HepG2 (cell line): Measurements from ENCODE around the gene UBAP2. TPM values are rescaled to one million over a fixed set of nuclear protein-coding genes. Genes with fewer than 3 reads are reported as not detected.
A peak's percentile ranks its signal among the peaks of the same experiment; 100 is the strongest.

Source experiments
- CAMTA2 ChIP-seq: sonication (generic); formaldehyde crosslinking; IDR thresholded peaks from 2 replicates; pipeline ENCODE4 v1.4.0; 2020; ENCODE audit warnings: mild to moderate bottlenecking, missing genetic modification reagents, borderline replicate concordance
- ELF1 ChIP-seq: sonication (generic); formaldehyde crosslinking; IDR thresholded peaks from 2 replicates; pipeline ENCODE4 v1.4.0; 2020; ENCODE audit warnings: missing genetic modification reagents
- FOXC1 ChIP-seq: sonication (generic); formaldehyde crosslinking; IDR thresholded peaks from 2 replicates; pipeline ENCODE4 v1.8.0; 2022; ENCODE audit warnings: mild to moderate bottlenecking, missing genetic modification reagents, borderline replicate concordance
- FOXM1 ChIP-seq: sonication (generic); formaldehyde crosslinking; IDR thresholded peaks from 2 replicates; pipeline ENCODE4 v1.5.0; 2020; ENCODE audit warnings: missing genetic modification reagents
- HIC2 ChIP-seq: sonication (generic); formaldehyde crosslinking; IDR thresholded peaks from 2 replicates; pipeline ENCODE4 v1.9.0; 2022; ENCODE audit warnings: low read depth, missing genetic modification reagents
- JDP2 ChIP-seq: sonication (generic); formaldehyde crosslinking; IDR thresholded peaks from 2 replicates; pipeline ENCODE4 v1.8.1; 2022; ENCODE audit warnings: missing genetic modification reagents, borderline replicate concordance
- MED13 ChIP-seq: sonication (generic); formaldehyde crosslinking; IDR thresholded peaks from 2 replicates; pipeline ENCODE4 v1.5.0; 2020; ENCODE audit warnings: missing genetic modification reagents
- MTA1 ChIP-seq: sonication (generic); formaldehyde crosslinking; IDR thresholded peaks from 2 replicates; pipeline ENCODE4 v1.4.0; 2020; ENCODE audit warnings: missing genetic modification reagents, mild to moderate bottlenecking, borderline replicate concordance
- SATB2 ChIP-seq: sonication (generic); formaldehyde crosslinking; IDR thresholded peaks from 2 replicates; pipeline ENCODE4 v1.5.0; 2020; ENCODE audit warnings: missing genetic modification reagents
- SOX6 ChIP-seq, 2 experiments: fragments of 450-650 bp in 1 of 2; sonication (generic) in 1 of 2; formaldehyde crosslinking in 1 of 2; IDR thresholded peaks; 2 replicates each; pipeline versions ENCODE4 v1.4.0 to v1.6.1; 2017 to 2020; ENCODE audit warnings: antibody characterized with exemption in 1 of 2, mild to moderate bottlenecking in 1 of 2, missing genetic modification reagents in 1 of 2
- SP4 ChIP-seq: sonication (generic); formaldehyde crosslinking; IDR thresholded peaks from 2 replicates; pipeline ENCODE4 v1.8.1; 2023; ENCODE audit warnings: mild to moderate bottlenecking, missing genetic modification reagents
- TCF12 ChIP-seq, 2 experiments: fragments of 450-650 bp in 1 of 2; sonication (generic) in 1 of 2; formaldehyde crosslinking in 1 of 2; IDR thresholded peaks; 2 replicates each; pipeline versions ENCODE4 v1.6.1 to v1.8.0; 2017 to 2022; ENCODE audit warnings: antibody characterized with exemption in 1 of 2, mild to moderate bottlenecking in 1 of 2, missing genetic modification reagents in 1 of 2, moderate library complexity in 1 of 2
- TEAD3 ChIP-seq: optimal IDR thresholded peaks from 2 replicates; pipeline ENCODE3; 2016; ENCODE audit warnings: borderline replicate concordance
- TOE1 ChIP-seq: sonication (generic); formaldehyde crosslinking; IDR thresholded peaks from 2 replicates; pipeline ENCODE4 v1.4.0; 2020; ENCODE audit warnings: mild to moderate bottlenecking, missing genetic modification reagents
- WIZ ChIP-seq: sonication (generic); formaldehyde crosslinking; IDR thresholded peaks from 2 replicates; pipeline ENCODE4 v1.5.1; 2020; ENCODE audit warnings: mild to moderate bottlenecking, missing genetic modification reagents
- ZFAT ChIP-seq: sonication (generic); formaldehyde crosslinking; conservative IDR thresholded peaks from 2 replicates; pipeline ENCODE4 v1.8.1; 2023; ENCODE audit warnings: missing genetic modification reagents, inconsistent platforms
- ZFP62 ChIP-seq: sonication (generic); formaldehyde crosslinking; IDR thresholded peaks from 2 replicates; pipeline ENCODE4 v1.4.0; 2020; ENCODE audit warnings: missing genetic modification reagents
- ZGPAT ChIP-seq: IDR thresholded peaks from 2 replicates; pipeline ENCODE4 v1.6.1; 2016; ENCODE audit warnings: mild to moderate bottlenecking
- ZMYM3 ChIP-seq: sonication (generic); formaldehyde crosslinking; IDR thresholded peaks from 2 replicates; pipeline ENCODE4 v1.5.1; 2020; ENCODE audit warnings: mild to moderate bottlenecking, missing genetic modification reagents
- ZNF232 ChIP-seq: sonication (generic); formaldehyde crosslinking; IDR thresholded peaks from 2 replicates; pipeline ENCODE4 v1.4.0; 2020; ENCODE audit warnings: missing genetic modification reagents, borderline replicate concordance
- ZNF282 ChIP-seq: fragments of 450-650 bp; IDR thresholded peaks from 2 replicates; pipeline ENCODE4 v1.6.1; 2018; ENCODE audit not compliant: partially characterized antibody
- ZNF335 ChIP-seq: sonication (generic); formaldehyde crosslinking; IDR thresholded peaks from 2 replicates; pipeline ENCODE4 v1.4.0; 2020; ENCODE audit warnings: missing genetic modification reagents
- ZNF34 ChIP-seq: sonication (generic); formaldehyde crosslinking; IDR thresholded peaks from 2 replicates; pipeline ENCODE4 v1.4.0; 2020; ENCODE audit warnings: mild to moderate bottlenecking, missing genetic modification reagents, borderline replicate concordance
- ZNF354B ChIP-seq: sonication (generic); formaldehyde crosslinking; IDR thresholded peaks from 2 replicates; pipeline ENCODE4 v1.8.0; 2022; ENCODE audit warnings: mild to moderate bottlenecking, missing genetic modification reagents
- ZNF740 ChIP-seq: sonication (generic); formaldehyde crosslinking; IDR thresholded peaks from 2 replicates; pipeline ENCODE4 v1.4.0; 2020; ENCODE audit warnings: missing genetic modification reagents
- ZNF766 ChIP-seq: sonication (generic); formaldehyde crosslinking; IDR thresholded peaks from 2 replicates; pipeline ENCODE4 v1.5.0; 2020; ENCODE audit warnings: missing genetic modification reagents, borderline replicate concordance
- ZSCAN5A ChIP-seq: sonication (generic); formaldehyde crosslinking; IDR thresholded peaks from 2 replicates; pipeline ENCODE4 v1.8.0; 2022; ENCODE audit warnings: mild to moderate bottlenecking, missing genetic modification reagents, borderline replicate concordance
- polyA plus RNA-seq, 8 experiments: library from polyadenylated mRNA; depleted of rRNA in 3 of 8; stranded (reverse) in 7 of 8; unstranded in 1 of 8; fragments of >200 nt; fragmentation: Illumina TruSeq in 4 of 8; extraction: Trizol in 4 of 8; gene quantifications; 2 replicates each; pipeline versions ENCODE4 v1.2.1 to v1.2.3, GENCODE V29; 2011 to 2016; ENCODE audit warnings: low read depth in 4 of 8, missing spikeins in 1 of 8, mixed read lengths in 1 of 8; ENCODE audit not compliant: insufficient read depth in 1 of 8
- total RNA-seq, 5 experiments: library from RNA; depleted of rRNA; stranded (reverse); fragments of >200 nt; fragmentation: Illumina TruSeq; extraction: Trizol; gene quantifications; 2 replicates each; pipeline ENCODE4 v1.2.3, GENCODE V29; 2016; ENCODE audit warnings: low read depth in 1 of 5

UBAP2 gene
- total and polyA plus RNA-seq, 2 of the 13 experiments (the other 11 are each of a cell fraction or from before 2014, with no cell fraction given): 19.0 to 22.0 TPM

GRCh38 chr9:34072868-34073590 is 24.3 kb upstream of the UBAP2 start (continued):
- no peak for TF ChIP-seq ZSCAN5A (CRISPR knock-in tag)
- no peak for TF ChIP-seq HIC2 (CRISPR knock-in tag)
- no peak for TF ChIP-seq WIZ
- no peak for TF ChIP-seq MED13
- no peak for TF ChIP-seq SATB2 (CRISPR knock-in tag)
- TF ChIP-seq ELF1: no peak
- TF ChIP-seq ZNF282: no peak
- peak; percentile 62; the same call in 1 of the 2 replicates for TF ChIP-seq ZMYM3 (CRISPR knock-in tag)
- peak; percentile 36; the same call in 1 of the 2 replicates for TF ChIP-seq FOXC1 (CRISPR knock-in tag)
- TF ChIP-seq ZNF335 (CRISPR knock-in tag): no peak
- TF ChIP-seq ZNF354B (CRISPR knock-in tag): no peak
- TF ChIP-seq TEAD3 (CRISPR knock-in tag): peak; percentile 80
- no peak for TF ChIP-seq TCF12 (IDR thresholded peaks at IDR 0.05)
- TF ChIP-seq TCF12 (CRISPR knock-in tag; IDR thresholded peaks at IDR 0.05): no peak
- peak; percentile 83 for TF ChIP-seq ZGPAT (CRISPR knock-in tag)
- TF ChIP-seq SP4 (CRISPR knock-in tag): no peak
- TF ChIP-seq ZNF34 (CRISPR knock-in tag): no peak
- no peak for TF ChIP-seq ZNF766 (CRISPR knock-in tag)
- no peak for TF ChIP-seq ZFAT
- TF ChIP-seq ZNF740 (CRISPR knock-in tag): no peak
- no peak for TF ChIP-seq FOXM1 (CRISPR knock-in tag)
- TF ChIP-seq ZFP62 (CRISPR knock-in tag): no peak
- TF ChIP-seq JDP2 (CRISPR knock-in tag): no peak
- no peak for TF ChIP-seq SOX6 (IDR thresholded peaks at IDR 0.05)
- TF ChIP-seq SOX6 (CRISPR knock-in tag; IDR thresholded peaks at IDR 0.05): peak; percentile 90
- peak; percentile 50; the same call in 1 of the 2 replicates for TF ChIP-seq TOE1 (CRISPR knock-in tag)
- no peak for TF ChIP-seq MTA1 (CRISPR knock-in tag)
- TF ChIP-seq ZNF232 (CRISPR knock-in tag): no peak
- no peak for TF ChIP-seq CAMTA2 (CRISPR knock-in tag)
